Lower lobe of right lung (tissue), 2 donors: ENCODE data around the gene ADAMTS2. TPM values are rescaled to one million over a fixed set of nuclear protein-coding genes. Genes with fewer than 3 reads are reported as not detected.

Experiments
- ATAC-seq, 2 donors: fragments of 200-7000 bp; cut with Tn5 transposase; one replicate each; pipeline ENCODE4 v1.9.1; 2020 to 2022; ENCODE audit warnings: mild to moderate bottlenecking in 2 of 2, moderate library complexity in 2 of 2
- DNase-seq: peaks from one replicate; pipeline ENCODE4 v3.0.0-alpha.2; 2020
- H3K27ac ChIP-seq: fragments of 200-600 bp; one replicate; pipeline ENCODE4 v1.8.0; 2022
- H3K27me3 ChIP-seq: fragments of 200-600 bp; one replicate; pipeline ENCODE4 v1.8.0; 2022; ENCODE audit warnings: low read depth
- H3K36me3 ChIP-seq: fragments of 200-600 bp; one replicate; pipeline ENCODE4 v1.8.0; 2022; ENCODE audit warnings: mild to moderate bottlenecking
- H3K4me1 ChIP-seq: fragments of 200-600 bp; one replicate; pipeline ENCODE4 v1.8.0; 2022
- H3K4me3 ChIP-seq: fragments of 200-600 bp; one replicate; pipeline ENCODE4 v1.8.0; 2022; ENCODE audit warnings: mild to moderate bottlenecking
- H3K9me3 ChIP-seq: fragments of 200-600 bp; one replicate; pipeline ENCODE4 v1.8.0; 2022
- CTCF ChIP-seq: fragments of 200-600 bp; IDR thresholded peaks from one replicate; pipeline ENCODE4 v1.8.0; 2022; ENCODE audit warnings: antibody characterized with exemption, mild to moderate bottlenecking
- intact Hi-C: fragments of 100-400 bp; cut with DNase I; formaldehyde crosslinking; loops from one replicate; pipeline ENCODE4 v1.11.0; 2022
- total RNA-seq: library from RNA; stranded (reverse); fragmentation: NEBNext Ultra II Directional; extraction: Animal tissue kit (Norgen Biotek cat#: 25700); gene quantifications from one replicate; pipeline ENCODE4 v1.2.1, GENCODE V29; 2021
- donor health status: DM: no; HTN: yes; CAD: no; lungs with severe emphysema.

Gene ADAMTS2
- total RNA-seq, 1 donor from 2014 or later: 13.0 TPM

GRCh38 chr5:179362355-179362754 is 17.1 kb upstream of the ADAMTS2 start:
- DNase-seq (no peak), ATAC-seq (no peak)
- intact Hi-C loops: no loop called here
- Histone ChIP-seq H3K27ac (no peak overlapping the region), H3K27me3 (no peaks in the 10 kb centered on the region), H3K4me3 (no peak overlapping the region), H3K4me1 (peaks cover 1% of the 10 kb centered on the region), H3K36me3 (no peaks in the 10 kb centered on the region), H3K9me3 (no peaks in the 10 kb centered on the region)
- TF ChIP-seq CTCF: no peak

GRCh38 chr5:179361037-179361603 is 15.9 kb upstream of the ADAMTS2 start:
- H3K4me3 ChIP-seq: no peak overlapping the region
- H3K27me3 ChIP-seq: no peaks in the 10 kb centered on the region
- H3K36me3 ChIP-seq: no peaks in the 10 kb centered on the region
- H3K4me1 ChIP-seq: peaks cover 9% of the 10 kb centered on the region
- H3K9me3 ChIP-seq: no peaks in the 10 kb centered on the region
- intact Hi-C loops: no loop called here
- H3K27ac ChIP-seq: no peak overlapping the region
- TF ChIP-seq CTCF: no peak
- no peak for DNase-seq
- no peak for ATAC-seq

- no peak for TF ChIP-seq CTCF
- Histone ChIP-seq H3K4me3 (no peak overlapping the region), H3K27me3 (no peaks in the 10 kb centered on the region), H3K4me1 (peaks cover 10% of the 10 kb centered on the region), H3K36me3 (no peaks in the 10 kb centered on the region), H3K27ac (peak overlapping the region; percentile 65), H3K9me3 (no peaks in the 10 kb centered on the region)
- intact Hi-C loops: no loop called here
- ATAC-seq (no peak), DNase-seq (no peak)
These were observed 11.8 kb upstream of the ADAMTS2 start for GRCh38 chr5:179357031-179357430.

GRCh38 chr5:179355976-179356974 is 11.0 kb upstream of the ADAMTS2 start:
- Histone ChIP-seq H3K4me1 (peaks cover 10% of the 10 kb centered on the region), H3K4me3 (no peak overlapping the region), H3K9me3 (no peaks in the 10 kb centered on the region), H3K27me3 (no peaks in the 10 kb centered on the region), H3K27ac (peak overlapping the region; percentile 71), H3K36me3 (no peaks in the 10 kb centered on the region)
- no peak for TF ChIP-seq CTCF
- no peak for DNase-seq
- ATAC-seq: peak; percentile 55 to 59
- intact Hi-C loops: no loop called here

GRCh38 chr5:179354305-179354882 is 9.1 kb upstream of the ADAMTS2 start:
- intact Hi-C loops: no loop called here
- no peak for TF ChIP-seq CTCF
- no peak for DNase-seq
- no peak for ATAC-seq
- Histone ChIP-seq H3K36me3 (no peaks in the 10 kb centered on the region), H3K27me3 (no peaks in the 10 kb centered on the region), H3K4me1 (peaks cover 10% of the 10 kb centered on the region), H3K4me3 (no peak overlapping the region), H3K27ac (no peak overlapping the region), H3K9me3 (no peaks in the 10 kb centered on the region)
